IgD-negative memory B cell (primary cell): ENCODE data around the gene COL15A1. TPM values are rescaled to one million over a fixed set of nuclear protein-coding genes. Genes with fewer than 3 reads are reported as not detected.

ENCODE experiments used
- polyA plus RNA-seq: library from polyadenylated mRNA; unstranded; fragments of 300-500 nt; fragmentation: Illumina TruSeq; gene quantifications from one replicate; pipeline ENCODE4 v1.2.3, GENCODE V29; 2021

The COL15A1 gene
- polyA plus RNA-seq, 1 donor from 2014 or later = 0.08 TPM

Other genes starting within 250 kb of the COL15A1 start
- not detected for gene GABBR2, start 235.0 kb upstream of the COL15A1 start, polyA plus RNA-seq
- 2.5 TPM for gene ANKS6, start 147.4 kb upstream of the COL15A1 start, polyA plus RNA-seq
- gene GALNT12, start 136.2 kb upstream of the COL15A1 start, polyA plus RNA-seq = 0.90 TPM
- 9.2 TPM for gene TGFBR1, start 161.2 kb downstream of the COL15A1 start, polyA plus RNA-seq